H9 (cell line): ENCODE data around the gene FOXR1. TPM values are rescaled to one million over a fixed set of nuclear protein-coding genes. Genes with fewer than 3 reads are reported as not detected.

Experiments used
- DNase-seq: peaks from one replicate; pipeline ENCODE4 v3.0.0-alpha.2; 2017
- H2AFZ ChIP-seq: one replicate; pipeline ENCODE4 v1.6.1; 2013; ENCODE audit warnings: mild to moderate bottlenecking, low read length, control low read depth, moderate library complexity
- H2AK5ac ChIP-seq: 2 replicates; pipeline ENCODE4 v1.6.1; 2013; ENCODE audit warnings: low read length, control low read depth, mixed read lengths; ENCODE audit not compliant: insufficient read length
- H2BK120ac ChIP-seq: one replicate; pipeline ENCODE4 v1.6.1; 2013; ENCODE audit warnings: low read depth, mild to moderate bottlenecking, low read length, control low read depth, inconsistent platforms; ENCODE audit not compliant: poor library complexity, severe bottlenecking
- H2BK12ac ChIP-seq: 2 replicates; pipeline ENCODE4 v1.6.1; 2013; ENCODE audit warnings: low read length, control low read depth, mixed read lengths, low read depth; ENCODE audit not compliant: insufficient read length
- H2BK15ac ChIP-seq: 2 replicates; pipeline ENCODE4 v1.6.1; 2013; ENCODE audit warnings: low read depth, low read length, control low read depth
- H2BK20ac ChIP-seq: one replicate; pipeline ENCODE4 v1.6.1; 2013; ENCODE audit warnings: low read depth, mild to moderate bottlenecking, low read length, control low read depth, inconsistent platforms; ENCODE audit not compliant: poor library complexity, severe bottlenecking
- H2BK5ac ChIP-seq: 2 replicates; pipeline ENCODE4 v1.6.1; 2013; ENCODE audit warnings: low read length, control low read depth, mixed read lengths; ENCODE audit not compliant: insufficient read length
- H3K14ac ChIP-seq: 2 replicates; pipeline ENCODE4 v1.6.1; 2013; ENCODE audit warnings: low read length, control low read depth; ENCODE audit not compliant: insufficient read depth
- H3K18ac ChIP-seq: 2 replicates; pipeline ENCODE4 v1.6.1; 2013; ENCODE audit warnings: low read depth, mild to moderate bottlenecking, mixed read lengths, low read length, control low read depth; ENCODE audit not compliant: insufficient read length
- H3K23ac ChIP-seq: 2 replicates; pipeline ENCODE4 v1.6.1; 2013; ENCODE audit warnings: low read length, control low read depth, mixed read lengths, low read depth; ENCODE audit not compliant: insufficient read length
- H3K23me2 ChIP-seq: 2 replicates; pipeline ENCODE4 v1.6.1; 2013; ENCODE audit warnings: low read depth, mild to moderate bottlenecking, mixed read lengths, low read length, control low read depth; ENCODE audit not compliant: insufficient read length, poor library complexity, severe bottlenecking
- H3K27ac ChIP-seq: 2 replicates; pipeline ENCODE4 v1.5.1; 2013; ENCODE audit warnings: low read length, control low read depth, mixed read lengths, low read depth; ENCODE audit not compliant: insufficient read length
- H3K27me3 ChIP-seq: 2 replicates; pipeline ENCODE4 v1.6.1; 2013; ENCODE audit warnings: low read length, control low read depth, inconsistent platforms; ENCODE audit not compliant: insufficient read depth
- H3K4ac ChIP-seq: 2 replicates; pipeline ENCODE4 v1.6.1; 2013; ENCODE audit warnings: low read depth, mild to moderate bottlenecking, control low read depth, inconsistent platforms, low read length, moderate library complexity
- H3K4me1 ChIP-seq: 2 replicates; pipeline ENCODE4 v1.6.1; 2013; ENCODE audit warnings: low read length, control low read depth, inconsistent platforms; ENCODE audit not compliant: insufficient read depth
- H3K4me2 ChIP-seq: 2 replicates; pipeline ENCODE4 v1.6.1; 2013; ENCODE audit warnings: low read length, control low read depth, mixed read lengths; ENCODE audit not compliant: insufficient read length, insufficient read depth
- H3K56ac ChIP-seq: 2 replicates; pipeline ENCODE4 v1.6.1; 2013; ENCODE audit warnings: low read depth, mild to moderate bottlenecking, mixed read lengths, low read length, control low read depth; ENCODE audit not compliant: insufficient read length
- H3K79me1 ChIP-seq: 2 replicates; pipeline ENCODE4 v1.6.1; 2013; ENCODE audit warnings: low read depth, mild to moderate bottlenecking, moderate library complexity, low read length, control low read depth, inconsistent platforms; ENCODE audit not compliant: insufficient read depth, poor library complexity, severe bottlenecking
- H3K79me2 ChIP-seq: 2 replicates; pipeline ENCODE4 v1.6.1; 2013; ENCODE audit warnings: low read length, control low read depth, inconsistent platforms; ENCODE audit not compliant: insufficient read depth
- H3K9ac ChIP-seq: 2 replicates; pipeline ENCODE4 v1.6.1; 2013; ENCODE audit warnings: low read length, control low read depth, mixed read lengths; ENCODE audit not compliant: insufficient read length; ENCODE audit errors: extremely low read depth
- H3K9me3 ChIP-seq: one replicate; pipeline ENCODE4 v1.6.1; 2013; ENCODE audit warnings: low read depth, low read length, inconsistent platforms; ENCODE audit not compliant: control insufficient read depth
- H3T11ph ChIP-seq: one replicate; pipeline ENCODE4 v1.6.1; 2013; ENCODE audit warnings: mild to moderate bottlenecking, low read length, control low read depth, inconsistent platforms
- H4K20me1 ChIP-seq: one replicate; pipeline ENCODE4 v1.6.1; 2013; ENCODE audit not compliant: control insufficient read depth, insufficient read length, insufficient read depth
- H4K5ac ChIP-seq: 2 replicates; pipeline ENCODE4 v1.6.1; 2013; ENCODE audit warnings: low read depth, mild to moderate bottlenecking, mixed read lengths, low read length, control low read depth; ENCODE audit not compliant: insufficient read length
- H4K8ac ChIP-seq: replicated peaks from 2 replicates; pipeline ENCODE4 v1.6.1; 2013; ENCODE audit warnings: low read length, control low read depth, mixed read lengths, low read depth; ENCODE audit not compliant: insufficient read length
- H4K91ac ChIP-seq: 2 replicates; pipeline ENCODE4 v1.6.1; 2013; ENCODE audit warnings: low read depth, mild to moderate bottlenecking, moderate library complexity, mixed read lengths, low read length, control low read depth; ENCODE audit not compliant: insufficient read length
- H3K27ac Mint-ChIP-seq, 3 experiments: 2 replicates in 2 of 3; 3 replicates in 1 of 3; pipeline ENCODE4 v1.8.0; 2020 to 2021; ENCODE audit warnings: mixed read lengths in 3 of 3, mild to moderate bottlenecking in 1 of 3, moderate library complexity in 1 of 3
- H3K27me3 Mint-ChIP-seq: 2 replicates; pipeline ENCODE4 v1.8.0; 2021; ENCODE audit warnings: low read depth, mild to moderate bottlenecking, moderate library complexity, mixed read lengths
- H3K36me3 Mint-ChIP-seq, 3 experiments: 2 replicates in 2 of 3; 3 replicates in 1 of 3; pipeline ENCODE4 v1.8.0; 2020 to 2021; ENCODE audit warnings: low read depth in 3 of 3, mixed read lengths in 3 of 3; ENCODE audit not compliant: insufficient read depth in 1 of 3
- H3K4me1 Mint-ChIP-seq, 2 experiments: 2 replicates each; pipeline ENCODE4 v1.8.0; 2020; ENCODE audit warnings: mixed read lengths in 2 of 2
- H3K4me3 Mint-ChIP-seq, 2 experiments: 2 replicates in 1 of 2; 3 replicates in 1 of 2; pipeline ENCODE4 v1.8.0; 2020 to 2021; ENCODE audit warnings: mild to moderate bottlenecking in 2 of 2, mixed read lengths in 2 of 2, moderate library complexity in 1 of 2
- H3K9me3 Mint-ChIP-seq, 2 experiments: 2 replicates in 1 of 2; 3 replicates in 1 of 2; pipeline ENCODE4 v1.8.0; 2020; ENCODE audit warnings: mild to moderate bottlenecking in 2 of 2, mixed read lengths in 2 of 2, moderate library complexity in 1 of 2
- CTCF ChIP-seq: fragments of 200-600 bp; sonication (generic); conservative IDR thresholded peaks from 3 replicates; pipeline ENCODE4 v1.8.0; 2021; ENCODE audit warnings: antibody characterized with exemption, mild to moderate bottlenecking
- WGBS: extraction: QIAGEN DNeasy Blood & Tissue Kit; methylation state at CpG from one replicate; pipeline ENCODE4 v1.1.7; 2013; ENCODE audit warnings: missing lambda C conversion rate, low lambda C conversion rate, mixed read lengths; ENCODE audit not compliant: insufficient read length; ENCODE audit errors: extremely low coverage; 5-methylcytosine and 5-hydroxymethylcytosine counted together
- total RNA-seq: library from RNA; stranded (reverse); gene quantifications from 2 replicates; pipeline ENCODE4 v1.2.1, GENCODE V29; 2021

The FOXR1 gene
- total RNA-seq, 1 experiment from 2014 or later: not detected

GRCh38 chr11:118958577-118958976 is 13.0 kb upstream of the FOXR1 start:
- no peaks in the 10 kb centered on the region for H3K79me1 ChIP-seq
- H3K27me3 ChIP-seq: no peaks in the 10 kb centered on the region
- no peak overlapping the region for H4K91ac ChIP-seq
- no peak overlapping the region for H3K56ac ChIP-seq
- H2BK15ac ChIP-seq: no peak overlapping the region
- H3T11ph ChIP-seq: no peak overlapping the region
- no peak overlapping the region for H4K8ac ChIP-seq
- H3K9ac ChIP-seq: no peak overlapping the region
- Mint-ChIP-seq H3K27ac (no peak overlapping the region), H3K27me3 (peaks cover 23% of the 10 kb centered on the region), H3K36me3 (no peaks in the 10 kb centered on the region), H3K4me3 (no peak overlapping the region), H3K9me3 (no peaks in the 10 kb centered on the region), H3K4me1 (peaks cover 12 to 17% of the 10 kb centered on the region in 2 experiments)
- no peak overlapping the region for H4K5ac ChIP-seq
- no peak overlapping the region for H3K27ac ChIP-seq
- no peak overlapping the region for H3K18ac ChIP-seq
- H2AK5ac ChIP-seq: no peak overlapping the region
- H3K4me1 ChIP-seq: no peaks in the 10 kb centered on the region
- no peaks in the 10 kb centered on the region for H4K20me1 ChIP-seq
- H3K4me2 ChIP-seq: no peak overlapping the region
- no peak overlapping the region for H3K14ac ChIP-seq
- no peaks in the 10 kb centered on the region for H3K9me3 ChIP-seq
- no peak for TF ChIP-seq CTCF
- H2BK12ac ChIP-seq: no peak overlapping the region
- H3K4ac ChIP-seq: no peak overlapping the region
- H2AFZ ChIP-seq: no peak overlapping the region
- no CpG with 5 or more reads among the region's 2 CpGs for WGBS
- H2BK5ac ChIP-seq: no peak overlapping the region
- no peaks in the 10 kb centered on the region for H3K79me2 ChIP-seq
- H3K23me2 ChIP-seq: no peaks in the 10 kb centered on the region
- no peak overlapping the region for H3K23ac ChIP-seq
- no peak for DNase-seq
- no peak overlapping the region for H2BK120ac ChIP-seq
- H2BK20ac ChIP-seq: no peak overlapping the region
